Stimulated activated effector memory CD8-positive, alpha-beta T cell treated with anti-CD3 and anti-CD28 coated beads, Interleukin-12 subunit alpha, Interleukin-12 subunit beta, amount 100 ng/mL, for 72 hours (primary cell): ENCODE results near the gene NOL3.
A peak's percentile ranks its signal among the peaks of the same experiment; 100 is the strongest.

Source experiments
- ATAC-seq: fragments of 150-1000 bp; cut with Tn5 transposase; 2 replicates; pipeline ENCODE4 v1.10.0; 2021
- DNase-seq, 2 donors: peaks; one replicate each; pipeline ENCODE4 v3.0.0; 2021 to 2022; ENCODE audit warnings: low spot score in 2 of 2
- H3K27ac Mint-ChIP-seq: one replicate; pipeline ENCODE4 v1.8.0; 2022; ENCODE audit warnings: mild to moderate bottlenecking, mixed read lengths
- H3K36me3 Mint-ChIP-seq: one replicate; pipeline ENCODE4 v1.8.0; 2022; ENCODE audit warnings: mild to moderate bottlenecking, mixed read lengths
- H3K4me1 Mint-ChIP-seq: one replicate; pipeline ENCODE4 v1.8.0; 2022; ENCODE audit warnings: mixed read lengths
- H3K4me3 Mint-ChIP-seq: one replicate; pipeline ENCODE4 v1.8.0; 2022; ENCODE audit warnings: mild to moderate bottlenecking, mixed read lengths
- H3K9me3 Mint-ChIP-seq: one replicate; pipeline ENCODE4 v1.8.0; 2022; ENCODE audit warnings: mixed read lengths

The NOL3 gene

DNA sequence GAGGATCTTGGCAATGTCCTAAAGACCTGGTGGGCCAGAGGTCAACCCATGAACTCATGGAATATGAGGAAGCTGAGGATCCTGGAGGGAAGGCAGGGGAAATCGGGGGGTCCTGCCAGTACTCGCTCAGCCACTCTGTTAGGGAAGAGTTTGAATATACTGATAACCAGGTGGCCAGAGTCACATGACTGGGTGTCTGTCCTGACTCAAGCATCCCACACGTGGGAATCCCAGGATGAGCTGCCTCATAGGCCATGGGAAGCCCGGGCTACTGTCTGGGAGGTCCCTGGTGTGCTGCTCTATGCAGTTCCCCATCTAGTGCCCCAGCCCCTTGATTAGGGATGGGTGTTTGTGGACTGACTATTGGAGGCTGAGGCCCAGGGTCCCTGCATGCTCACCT, 18.0 kb downstream of the NOL3 start:
- no peak overlapping the region for H3K27ac Mint-ChIP-seq
- H3K9me3 Mint-ChIP-seq = no peaks in the 10 kb centered on the region

DNA sequence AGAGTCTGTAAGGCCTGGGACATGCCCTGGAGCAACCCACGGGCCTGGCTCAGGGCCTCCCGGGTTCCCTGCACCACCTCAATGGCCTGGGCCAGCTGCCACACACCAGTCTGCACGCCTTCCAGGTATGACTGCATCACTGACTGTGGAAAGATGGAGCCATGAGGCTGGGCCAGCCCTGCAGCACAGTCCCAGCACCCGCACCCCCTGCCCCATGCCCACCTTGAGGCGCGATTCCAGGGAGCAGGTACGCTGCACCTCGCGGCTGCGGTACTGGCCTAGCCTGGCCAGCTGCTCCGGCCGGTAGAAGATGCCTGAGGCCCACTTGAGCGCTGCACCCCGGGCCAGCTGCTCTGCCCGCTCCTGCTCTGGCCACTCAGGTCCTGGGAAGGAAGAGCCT, 18.5 kb downstream of the NOL3 start:
- DNase-seq (no peak), ATAC-seq (no peak)
- H3K9me3 Mint-ChIP-seq = no peaks in the 10 kb centered on the region
- H3K4me1 Mint-ChIP-seq = peaks cover 37% of the 10 kb centered on the region
- no peak overlapping the region for H3K4me3 Mint-ChIP-seq
- peaks cover 17% of the 10 kb centered on the region for H3K36me3 Mint-ChIP-seq
- H3K27ac Mint-ChIP-seq = no peak overlapping the region

More for the DNA sequence above, 18.0 kb downstream of the NOL3 start:
- DNase-seq (no peak), ATAC-seq (no peak)
- H3K36me3 Mint-ChIP-seq = peaks cover 12% of the 10 kb centered on the region
- H3K4me1 Mint-ChIP-seq = peaks cover 32% of the 10 kb centered on the region
- H3K4me3 Mint-ChIP-seq = no peak overlapping the region

DNA sequence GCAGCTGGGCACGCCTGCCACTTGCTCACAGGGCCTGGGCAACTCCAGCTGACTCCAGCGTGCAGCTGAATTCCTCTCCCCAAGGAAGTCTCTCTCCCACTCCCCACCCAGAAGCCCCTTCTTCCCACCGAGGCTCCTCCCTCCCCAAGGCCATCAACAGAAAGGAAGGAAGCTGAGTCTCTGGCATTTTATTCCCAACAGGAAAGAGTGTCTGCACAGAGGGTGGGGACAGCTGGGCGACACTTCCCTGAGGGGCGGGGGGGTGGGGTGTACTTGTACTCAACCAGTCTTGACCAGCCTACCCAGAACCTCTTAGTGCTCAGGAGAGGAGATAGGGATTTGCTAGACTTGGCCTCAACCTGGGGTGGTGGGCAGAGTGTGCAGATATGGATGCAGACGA, 19.7 kb downstream of the NOL3 start, which contains the start of gene EXOC3L1:
Gene EXOC3L1, minus strand, starts transcription at position 96 of the 400 bp plus-strand sequence. CDS start 460 bp downstream, outside the sequence.
- DNase-seq (no peak), ATAC-seq (no peak)
- peaks cover 40% of the 10 kb centered on the region for H3K4me1 Mint-ChIP-seq
- H3K27ac Mint-ChIP-seq = peak within 1 kb of the TSS; percentile 86
- no peaks in the 10 kb centered on the region for H3K9me3 Mint-ChIP-seq
- peak within 1 kb of the TSS; percentile 88 for H3K4me3 Mint-ChIP-seq
- peaks cover 27% of the 10 kb centered on the region for H3K36me3 Mint-ChIP-seq

DNA sequence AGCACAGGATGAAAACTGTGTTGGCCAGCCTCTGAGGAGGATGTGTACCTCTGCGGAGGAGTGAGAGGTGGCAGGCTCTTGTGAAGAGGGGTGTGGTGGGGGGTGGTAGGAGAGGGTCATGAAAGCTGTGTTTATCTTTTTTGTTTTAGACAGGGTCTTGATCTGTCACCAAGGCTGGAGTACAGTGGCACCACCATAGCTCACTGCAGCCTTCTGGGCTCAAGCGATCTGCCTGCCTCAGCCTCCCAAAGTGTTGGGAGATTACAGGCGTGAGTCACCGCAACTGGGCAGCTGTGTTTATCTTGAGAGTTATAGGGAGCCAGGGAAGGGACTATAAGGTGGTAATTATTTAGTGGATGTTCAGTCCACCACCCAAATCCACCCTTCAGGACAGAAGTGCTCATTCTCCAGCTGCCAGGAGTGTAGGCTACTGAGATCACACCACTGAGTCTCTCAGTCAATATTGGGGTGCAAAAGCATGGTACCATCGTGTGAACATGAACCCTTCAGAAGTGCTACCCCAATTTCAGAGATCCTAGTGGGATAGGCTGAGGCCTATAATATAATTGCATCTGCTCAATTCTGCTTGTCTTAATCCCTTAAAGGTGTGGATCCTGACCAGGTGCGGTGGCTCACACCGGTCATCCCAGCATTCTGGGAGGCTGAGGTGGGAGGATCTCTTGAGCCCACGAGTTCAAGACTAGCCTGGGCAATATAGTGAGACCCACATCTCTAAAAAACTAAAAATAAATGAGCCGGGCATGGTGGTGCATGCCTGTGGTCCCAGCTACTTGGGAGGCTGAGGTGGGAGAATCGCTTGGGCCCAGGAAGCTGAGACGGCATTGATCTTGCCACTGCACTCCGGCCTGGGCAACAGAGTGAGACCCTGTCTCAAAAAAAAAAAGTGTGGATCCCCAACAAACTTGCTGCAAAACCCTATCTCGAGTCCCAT, 20.4 kb downstream of the NOL3 start:
- no peak for ATAC-seq
- H3K27ac Mint-ChIP-seq = peak overlapping the region; percentile 86

DNA sequence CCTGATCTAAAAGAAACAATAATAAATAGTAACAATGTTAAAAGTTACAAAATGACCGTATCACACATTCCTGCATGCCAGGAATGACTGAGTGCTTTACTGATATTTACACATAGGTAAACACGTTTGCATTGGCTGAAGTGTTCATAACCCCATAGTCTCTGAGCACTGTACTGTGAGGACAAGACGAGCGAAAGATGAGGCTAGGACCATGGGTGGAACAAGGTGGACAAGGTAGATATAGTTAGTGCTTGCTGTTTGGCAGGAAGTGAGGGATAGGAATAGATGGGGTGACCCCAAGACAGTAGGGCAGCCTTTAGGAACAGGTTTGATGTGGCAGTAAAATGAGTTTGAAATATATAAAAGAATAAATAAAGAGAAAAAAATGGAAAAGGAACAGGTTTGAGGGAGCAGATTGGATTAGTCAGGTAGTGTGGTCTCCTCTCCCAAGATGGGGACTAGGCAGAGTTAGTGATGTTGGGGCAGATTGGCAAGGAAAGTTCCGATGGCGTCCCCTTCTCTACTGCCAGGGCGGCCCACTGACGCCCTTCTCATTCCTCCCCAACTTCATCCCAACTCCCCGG, 21.2 kb downstream of the NOL3 start:
- DNase-seq = no peak
- Mint-ChIP-seq H3K9me3 (no peaks in the 10 kb centered on the region), H3K27ac (peak overlapping the region; percentile 86), H3K36me3 (peaks cover 37% of the 10 kb centered on the region), H3K4me3 (peak overlapping the region; percentile 88), H3K4me1 (peaks cover 45% of the 10 kb centered on the region)
- ATAC-seq = no peak

More for the DNA sequence above, 20.4 kb downstream of the NOL3 start:
- H3K9me3 Mint-ChIP-seq = no peaks in the 10 kb centered on the region
- H3K4me1 Mint-ChIP-seq = peaks cover 38% of the 10 kb centered on the region
- peak overlapping the region; percentile 88 for H3K4me3 Mint-ChIP-seq
- DNase-seq = no peak
- peaks cover 29% of the 10 kb centered on the region for H3K36me3 Mint-ChIP-seq

DNA sequence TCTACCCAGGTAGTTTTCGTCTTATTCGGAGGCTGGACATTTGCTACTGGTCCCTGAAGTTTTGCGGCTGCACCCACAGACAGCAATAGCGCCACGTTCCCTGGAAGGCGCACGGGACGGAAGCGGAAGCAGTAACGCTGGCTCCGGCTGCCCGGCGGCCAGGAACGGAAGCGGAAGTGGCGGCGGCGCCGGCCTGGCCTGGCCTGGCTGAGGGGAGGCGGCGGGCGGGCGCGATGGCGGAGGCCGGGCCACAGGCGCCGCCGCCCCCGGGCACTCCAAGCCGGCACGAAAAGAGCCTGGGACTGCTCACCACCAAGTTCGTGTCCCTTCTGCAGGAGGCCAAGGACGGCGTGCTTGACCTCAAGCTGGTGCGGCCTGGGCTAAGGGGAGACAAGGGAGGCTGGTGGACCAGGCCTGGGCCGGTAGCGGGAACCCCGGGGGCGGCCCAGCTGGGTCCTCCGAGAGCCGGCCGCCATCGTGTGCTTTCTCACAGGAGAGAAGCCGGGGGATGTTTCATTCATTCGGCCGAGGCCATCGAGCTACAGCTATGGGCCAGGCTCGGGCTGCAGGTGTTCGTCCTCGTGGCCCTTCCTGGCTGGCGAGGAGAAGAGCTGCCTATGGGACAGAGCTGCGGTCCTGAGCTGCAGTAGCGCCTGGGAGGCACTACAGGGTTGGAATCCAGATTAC, 21.8 kb downstream of the NOL3 start, which contains the start of gene E2F4:
Gene E2F4, plus strand, starts transcription at position 161 of the 687 bp plus-strand sequence. Its CDS starts 73 bp downstream, at position 234.
- peak within 1 kb of the TSS; percentile 88 for H3K4me3 Mint-ChIP-seq
- peak within 1 kb of the TSS; percentile 86 for H3K27ac Mint-ChIP-seq
- H3K9me3 Mint-ChIP-seq = no peaks in the 10 kb centered on the region
- peaks cover 44% of the 10 kb centered on the region for H3K36me3 Mint-ChIP-seq
- H3K4me1 Mint-ChIP-seq = peaks cover 51% of the 10 kb centered on the region
- DNase-seq = peak; percentile 85 to 93
- ATAC-seq = peak; percentile 98

DNA sequence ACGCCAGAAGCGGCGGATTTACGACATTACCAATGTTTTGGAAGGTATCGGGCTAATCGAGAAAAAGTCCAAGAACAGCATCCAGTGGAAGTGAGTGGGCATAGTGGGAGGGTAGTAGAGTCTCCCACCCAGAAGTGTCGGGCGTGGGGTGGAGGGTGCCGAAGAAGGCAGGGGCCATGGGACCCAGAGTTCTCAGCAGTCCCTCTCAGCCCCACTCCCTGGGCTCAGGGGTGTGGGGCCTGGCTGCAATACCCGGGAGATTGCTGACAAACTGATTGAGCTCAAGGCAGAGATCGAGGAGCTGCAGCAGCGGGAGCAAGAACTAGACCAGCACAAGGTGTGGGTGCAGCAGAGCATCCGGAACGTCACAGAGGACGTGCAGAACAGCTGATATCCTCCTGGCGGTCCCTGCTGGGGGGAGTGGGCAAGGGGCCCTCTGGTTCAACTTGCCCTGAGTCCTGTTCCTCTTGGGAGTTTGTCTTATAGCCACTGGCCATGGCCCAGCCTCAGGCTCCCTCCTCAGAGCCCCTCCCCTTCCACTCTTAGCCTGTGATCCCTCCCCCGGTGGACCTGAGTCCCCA, 22.5 kb downstream of the NOL3 start:
- Mint-ChIP-seq H3K27ac (peak overlapping the region; percentile 86), H3K36me3 (peaks cover 51% of the 10 kb centered on the region), H3K4me3 (peak overlapping the region; percentile 88), H3K4me1 (peaks cover 51% of the 10 kb centered on the region), H3K9me3 (no peaks in the 10 kb centered on the region)
- ATAC-seq (peak; percentile 6), DNase-seq (no peak)

DNA sequence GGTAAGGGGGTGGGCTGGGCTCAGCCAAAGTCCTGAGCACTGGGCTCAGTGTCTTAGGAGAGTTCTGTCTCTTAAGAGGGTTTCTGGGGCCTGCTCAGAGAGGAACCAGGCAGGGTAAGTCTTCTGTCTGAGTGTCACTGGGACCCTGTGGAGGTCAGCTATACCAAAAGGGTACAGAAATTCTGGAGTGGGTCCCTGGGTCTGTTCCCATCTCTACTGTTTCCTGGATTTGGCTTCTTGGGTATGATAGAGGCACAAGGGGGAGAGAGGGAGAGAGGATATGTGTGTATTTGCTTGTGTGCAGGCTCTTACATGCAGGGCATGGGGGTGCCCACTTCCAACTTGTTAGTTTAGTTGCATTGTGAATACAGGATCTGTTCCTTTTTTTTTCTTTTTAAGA, 23.2 kb downstream of the NOL3 start:
- DNase-seq = no peak
- Mint-ChIP-seq H3K4me3 (peak overlapping the region; percentile 88), H3K4me1 (peaks cover 51% of the 10 kb centered on the region), H3K9me3 (no peaks in the 10 kb centered on the region), H3K36me3 (peaks cover 58% of the 10 kb centered on the region), H3K27ac (peak overlapping the region; percentile 86)
- no peak for ATAC-seq

DNA sequence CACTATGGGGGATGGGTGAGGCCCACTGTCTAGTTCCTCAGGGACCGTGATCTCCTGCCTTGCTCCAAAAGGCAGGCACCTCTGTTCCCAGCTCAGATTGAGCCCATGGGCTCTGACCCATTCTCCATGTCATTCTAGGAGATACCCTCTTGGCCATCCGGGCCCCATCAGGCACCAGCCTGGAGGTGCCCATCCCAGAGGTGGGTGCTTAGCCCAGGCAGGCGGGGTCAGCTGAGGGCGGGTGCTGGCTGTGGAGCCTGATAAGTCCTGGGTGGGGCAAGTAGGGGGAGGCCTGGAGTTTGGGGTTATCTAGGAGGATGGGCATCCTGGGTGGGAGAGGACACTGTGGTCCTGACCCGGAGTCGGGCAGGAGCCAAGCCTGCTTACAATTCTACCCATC, 23.9 kb downstream of the NOL3 start:
- peak overlapping the region; percentile 86 for H3K27ac Mint-ChIP-seq
- peak overlapping the region; percentile 88 for H3K4me3 Mint-ChIP-seq
- no peak for DNase-seq
- H3K9me3 Mint-ChIP-seq = no peaks in the 10 kb centered on the region
- peaks cover 59% of the 10 kb centered on the region for H3K36me3 Mint-ChIP-seq
- no peak for ATAC-seq
- H3K4me1 Mint-ChIP-seq = peaks cover 51% of the 10 kb centered on the region

DNA sequence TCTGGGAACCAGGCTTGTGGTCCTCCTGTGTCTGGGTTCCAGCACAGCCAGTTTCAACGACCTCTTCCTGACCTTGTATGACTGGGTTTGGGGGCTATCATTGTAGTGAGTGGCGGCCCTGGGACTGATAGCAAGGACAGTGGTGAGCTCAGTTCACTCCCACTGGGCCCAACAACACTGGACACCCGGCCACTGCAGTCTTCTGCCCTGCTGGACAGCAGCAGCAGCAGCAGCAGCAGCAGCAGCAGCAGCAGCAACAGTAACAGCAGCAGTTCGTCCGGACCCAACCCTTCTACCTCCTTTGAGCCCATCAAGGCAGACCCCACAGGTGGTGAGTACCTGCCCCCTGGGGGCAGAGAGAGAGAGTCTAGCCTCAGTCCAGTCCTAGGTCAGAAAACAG, 25.3 kb downstream of the NOL3 start:
- Mint-ChIP-seq H3K36me3 (peaks cover 73% of the 10 kb centered on the region), H3K4me1 (peaks cover 51% of the 10 kb centered on the region), H3K9me3 (no peaks in the 10 kb centered on the region), H3K4me3 (no peak overlapping the region), H3K27ac (peak overlapping the region; percentile 86)
- DNase-seq (no peak), ATAC-seq (no peak)

DNA sequence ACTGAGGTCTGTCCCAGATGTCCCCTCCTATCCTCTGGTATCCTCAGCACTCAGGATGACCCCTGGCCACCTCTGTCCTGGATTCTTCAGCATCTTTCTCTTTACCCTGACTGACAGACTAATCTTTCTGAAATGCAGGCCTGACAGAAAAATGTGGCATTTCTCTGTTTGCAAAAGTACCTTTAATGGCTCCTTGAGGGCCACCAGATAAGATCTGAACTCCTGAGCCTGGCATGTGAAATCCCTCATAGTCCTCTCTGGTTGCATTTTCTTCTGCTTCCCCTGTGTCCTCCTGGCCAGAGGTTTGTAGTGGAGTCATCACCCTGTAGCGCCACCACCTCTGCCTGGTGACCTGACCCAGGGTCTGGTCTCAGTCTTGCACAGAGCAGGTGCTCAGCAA, 26.5 kb downstream of the NOL3 start:
- peaks cover 85% of the 10 kb centered on the region for H3K36me3 Mint-ChIP-seq
- no peaks in the 10 kb centered on the region for H3K9me3 Mint-ChIP-seq

DNA sequence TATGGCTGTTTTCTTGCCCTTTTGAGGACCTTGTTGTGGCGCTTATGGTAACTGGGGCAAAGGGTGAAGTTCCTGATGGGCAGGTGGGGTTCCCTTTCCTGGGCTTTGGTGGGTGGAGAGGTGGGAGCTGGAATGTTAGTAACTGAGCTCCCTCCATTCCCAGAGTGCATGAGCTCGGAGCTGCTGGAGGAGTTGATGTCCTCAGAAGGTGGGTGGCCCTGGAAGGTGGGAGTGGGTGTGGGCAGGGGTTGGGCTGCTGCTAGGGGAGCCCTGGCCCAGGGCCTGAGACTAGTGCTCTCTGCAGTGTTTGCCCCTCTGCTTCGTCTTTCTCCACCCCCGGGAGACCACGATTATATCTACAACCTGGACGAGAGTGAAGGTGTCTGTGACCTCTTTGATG, 27.4 kb downstream of the NOL3 start:
- H3K4me1 Mint-ChIP-seq = peaks cover 41% of the 10 kb centered on the region
- no peak for ATAC-seq
- H3K27ac Mint-ChIP-seq = peak overlapping the region; percentile 86
- no peaks in the 10 kb centered on the region for H3K9me3 Mint-ChIP-seq
- DNase-seq = no peak
- H3K36me3 Mint-ChIP-seq = peaks cover 94% of the 10 kb centered on the region
- no peak overlapping the region for H3K4me3 Mint-ChIP-seq

More for the DNA sequence above, 26.5 kb downstream of the NOL3 start:
- Mint-ChIP-seq H3K4me1 (peaks cover 43% of the 10 kb centered on the region), H3K4me3 (no peak overlapping the region), H3K27ac (peak overlapping the region; percentile 86)
- DNase-seq (no peak), ATAC-seq (no peak)

DNA sequence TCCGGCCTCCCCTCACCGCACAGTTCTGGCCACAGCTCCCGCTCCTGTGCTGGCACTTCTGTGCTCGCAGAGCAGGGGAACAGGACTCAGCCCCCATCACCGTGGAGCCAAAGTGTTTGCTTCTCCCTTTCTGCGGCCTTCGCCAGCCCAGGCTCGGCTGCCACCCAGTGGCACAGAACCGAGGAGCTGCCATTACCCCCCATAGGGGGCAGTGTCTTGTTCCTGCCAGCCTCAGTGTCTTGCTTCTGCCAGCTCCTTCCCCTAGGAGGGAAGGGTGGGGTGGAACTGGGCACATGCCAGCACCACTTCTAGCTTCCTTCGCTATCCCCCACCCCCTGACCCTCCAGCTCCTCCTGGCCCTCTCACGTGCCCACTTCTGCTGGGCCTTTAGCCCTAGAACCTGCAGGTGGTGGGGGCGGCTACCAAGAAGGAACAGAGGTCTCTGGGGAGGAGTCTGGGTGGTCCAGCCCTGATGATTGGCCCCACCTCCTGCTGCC, 27.9 kb downstream of the NOL3 start:
- peaks cover 35% of the 10 kb centered on the region for H3K4me1 Mint-ChIP-seq
- no peaks in the 10 kb centered on the region for H3K9me3 Mint-ChIP-seq
- H3K36me3 Mint-ChIP-seq = peaks cover 93% of the 10 kb centered on the region

DNA sequence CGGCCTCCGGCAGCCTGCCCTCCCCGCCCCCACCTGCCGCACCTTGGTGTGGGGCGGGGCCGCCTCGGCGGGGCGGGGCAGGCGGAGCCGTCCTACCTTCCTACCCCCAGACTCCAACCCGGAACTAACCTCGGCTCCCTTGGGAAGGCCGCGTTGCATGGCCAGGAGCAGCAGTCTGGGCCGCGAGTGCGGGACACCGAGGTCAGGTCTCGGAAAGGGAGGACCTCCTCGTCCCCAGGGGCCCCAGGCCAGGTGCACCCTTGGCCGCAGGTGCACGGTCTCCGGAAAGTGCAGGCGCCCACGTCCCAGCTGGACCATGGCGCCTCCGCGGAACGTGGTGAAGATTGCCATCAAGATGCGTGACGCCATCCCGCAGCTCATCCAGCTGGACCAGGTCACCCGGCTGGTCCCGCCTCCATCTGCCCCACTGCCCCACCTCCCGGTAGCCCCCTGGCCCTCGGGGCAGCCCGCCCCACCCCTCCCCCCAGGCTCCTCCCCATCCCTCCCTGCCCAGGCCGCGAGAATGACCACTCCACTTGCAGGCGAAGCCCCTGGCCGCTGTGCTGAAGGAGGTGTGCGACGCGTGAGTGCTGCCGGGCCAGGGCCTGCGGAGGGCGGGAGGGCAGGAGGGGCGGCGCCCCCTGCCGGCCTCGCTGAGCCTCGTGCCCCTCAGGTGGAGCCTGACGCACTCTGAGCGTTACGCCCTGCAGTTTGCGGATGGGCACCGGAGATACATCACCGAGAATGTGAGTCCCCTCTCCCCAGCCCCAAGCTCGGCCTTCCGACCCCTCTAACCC, 28.9 kb downstream of the NOL3 start, which contains the start of gene ELMO3:
Gene ELMO3, plus strand, starts transcription at position 121 of the 797 bp plus-strand sequence. Its CDS starts 196 bp downstream, at position 317.
- Mint-ChIP-seq H3K27ac (peak within 1 kb of the TSS; percentile 86), H3K36me3 (peaks cover 87% of the 10 kb centered on the region), H3K4me3 (no peak within 1 kb of the TSS), H3K4me1 (peaks cover 26% of the 10 kb centered on the region), H3K9me3 (no peaks in the 10 kb centered on the region)
- DNase-seq (no peak), ATAC-seq (no peak)

More for the DNA sequence above, 27.9 kb downstream of the NOL3 start:
- Mint-ChIP-seq H3K4me3 (no peak overlapping the region), H3K27ac (peak overlapping the region; percentile 86)
- DNase-seq (no peak), ATAC-seq (peak; percentile 58)
